Psoas muscle (tissue), 8 donors: Measurements from ENCODE around the gene FAM222B. TPM values are rescaled to one million over a fixed set of nuclear protein-coding genes. Genes with fewer than 3 reads are reported as not detected.

ENCODE experiments used
- ATAC-seq, 4 donors: fragments of 200-7000 bp; cut with Tn5 transposase; one replicate each; pipeline ENCODE4 v1.9.1; 2020; ENCODE audit warnings: moderate library complexity in 3 of 4, mild to moderate bottlenecking in 2 of 4
- DNase-seq, 2 donors: peaks; one replicate each; pipeline ENCODE4 v3.0.0-alpha.2; 2020
- H3K27ac ChIP-seq: fragments of 200-600 bp; one replicate; pipeline ENCODE4 v1.8.0; 2022
- H3K27me3 ChIP-seq, 3 donors: fragments of 200-600 bp in 1 of 3; one replicate each; pipeline versions ENCODE4 v1.6.1 to v1.8.0; 2013 to 2022; ENCODE audit warnings: low read length in 2 of 3, mild to moderate bottlenecking in 2 of 3, moderate library complexity in 1 of 3; ENCODE audit not compliant: insufficient read depth in 3 of 3
- H3K36me3 ChIP-seq, 2 donors: fragments of 200-600 bp in 1 of 2; one replicate each; pipeline versions ENCODE4 v1.6.1 to v1.8.0; 2013 to 2022; ENCODE audit warnings: low read depth in 1 of 2, mild to moderate bottlenecking in 1 of 2, moderate library complexity in 1 of 2; ENCODE audit not compliant: insufficient read depth in 1 of 2
- H3K4me1 ChIP-seq: fragments of 200-600 bp; one replicate; pipeline ENCODE4 v1.8.0; 2022
- H3K4me3 ChIP-seq: fragments of 200-600 bp; one replicate; pipeline ENCODE4 v1.8.0; 2022; ENCODE audit warnings: mild to moderate bottlenecking
- H3K9me3 ChIP-seq: fragments of 200-600 bp; one replicate; pipeline ENCODE4 v1.8.0; 2022
- CTCF ChIP-seq: fragments of 200-600 bp; IDR thresholded peaks from one replicate; pipeline ENCODE4 v1.8.0; 2022; ENCODE audit warnings: antibody characterized with exemption
- WGBS, 3 donors: extraction: QIAGEN DNeasy Blood & Tissue Kit; methylation state at CpG; one replicate each; pipeline versions ENCODE4 v1.1.6 to v1.1.7; 2013; 5-methylcytosine and 5-hydroxymethylcytosine counted together
- intact Hi-C, 2 donors: fragments of 100-400 bp; cut with DNase I; formaldehyde crosslinking; loops; one replicate each; pipeline versions ENCODE4 v1.11.0 to v1.14.2; 2022
- polyA plus RNA-seq, 3 donors: library from polyadenylated mRNA; stranded (reverse); fragments of 200-250 nt; gene quantifications; one replicate each; pipeline ENCODE4 v1.2.3, GENCODE V29; 2013
- total RNA-seq, 4 donors: library from RNA; stranded (reverse); fragmentation: NEBNext Ultra II Directional in 2 of 4; extraction: Animal tissue kit (Norgen Biotek cat#: 25700) in 2 of 4; gene quantifications; one replicate each; pipeline versions ENCODE4 v1.2.1 to v1.2.4, GENCODE V29; 2021 to 2023
- donor health status: healthy with polysubstance abuse.
- donor health status: DM: no; HTN: no; CAD: no; lungs with moderate emphysema.
- donor health status: Bipolar disorder and iron deficiency.
- donor health status: healthy.
- donor health status: DM: yes; HTN: yes; CAD: no.
- donor health status: DM: no; HTN: no; CAD: no.
- donor health status: DM: no; HTN: no; CAD: no.
- donor health status: DM: yes; HTN: yes; CAD: no.

Gene FAM222B
- total and polyA plus RNA-seq, 7 donors: 22.4 to 66.2 (median 32.2) TPM

- Histone ChIP-seq H3K9me3 (no peaks in the 10 kb centered on the region), H3K36me3 (peaks cover 0 to 14% of the 10 kb centered on the region in 2 donors), H3K27ac (peak within 1 kb of the TSS; percentile 98), H3K4me3 (peak within 1 kb of the TSS; percentile 80), H3K4me1 (peaks cover 17% of the 10 kb centered on the region), H3K27me3 (no peaks in the 10 kb centered on the region)
- DNase-seq (peak; percentile 95 to 97), ATAC-seq (peak; percentile 85 to 89 (median 88))
- intact Hi-C loops: loop anchor here (2.0 to 10.0 kb wide), 4 partner anchors 14 to 386 kb away; partner anchors contain the start of gene DHRS13 (in 1 of the 2)
- TF ChIP-seq CTCF: no peak
- WGBS, 3 donors: 0 to 1% (median 0%) methylated on average over 63 to 64 of the region's 64 CpGs
Measured at GRCh38 chr17:28728364-28729200, 114.0 kb downstream of the FAM222B start, which contains the start of gene NEK8. Gene NEK8, plus strand, starts transcription at chr17:28728788. Its CDS starts 26 bp downstream, at chr17:28728814.

- TF ChIP-seq CTCF: peak; percentile 99
- Histone ChIP-seq H3K27me3 (no peaks in the 10 kb centered on the region), H3K9me3 (no peaks in the 10 kb centered on the region), H3K27ac (peak overlapping the region; percentile 59), H3K4me3 (peak overlapping the region; percentile 80), H3K36me3 (peaks cover 0 to 32% of the 10 kb centered on the region in 2 donors), H3K4me1 (peaks cover 28% of the 10 kb centered on the region)
- WGBS, 3 donors: 0% methylated on average over 56 to 57 of the region's 57 CpGs
- intact Hi-C loops: loop anchor here (1.0 to 10.0 kb wide), 3 partner anchors 23 to 388 kb away; partner anchors contain the start of gene DHRS13 (in 1 of the 2)
- DNase-seq (peak; percentile 92 to 95), ATAC-seq (peak; percentile 70 to 79 (median 75))
Measured at GRCh38 chr17:28726627-28727491, 115.7 kb downstream of the FAM222B start.

- Histone ChIP-seq H3K9me3 (no peaks in the 10 kb centered on the region), H3K36me3 (peaks cover 0 to 38% of the 10 kb centered on the region in 2 donors), H3K27me3 (no peaks in the 10 kb centered on the region), H3K4me3 (peak within 1 kb of the TSS; percentile 80), H3K27ac (peak within 1 kb of the TSS; percentile 59), H3K4me1 (peaks cover 35% of the 10 kb centered on the region)
- 1% methylated on average over 16 to 49 of the region's 49 CpGs for WGBS, 3 donors
- TF ChIP-seq CTCF: no peak
- peak; percentile 69 to 79 for DNase-seq
- peak; percentile 8 to 33 (median 8) for ATAC-seq
- intact Hi-C loops: loop anchor here (1.0 to 10.0 kb wide), 3 partner anchors 24 to 389 kb away; partner anchors contain the start of gene DHRS13 (in 1 of the 2)
Measured at GRCh38 chr17:28726226-28726626, 116.4 kb downstream of the FAM222B start, which contains the start of gene TLCD1. Gene TLCD1, minus strand, starts transcription at chr17:28726233. Its CDS starts 136 bp downstream, at chr17:28726097.

GRCh38 chr17:28725660-28726225, 116.8 kb downstream of the FAM222B start:
- peak in 3 of 4 donors; percentile 3 to 7 (median 6) for ATAC-seq
- peaks cover 39% of the 10 kb centered on the region for H3K4me1 ChIP-seq
- intact Hi-C loops: loop anchor here (1.0 to 10.0 kb wide), 3 partner anchors 25 to 389 kb away; partner anchors contain the start of gene DHRS13 (in 1 of the 2)

More at GRCh38 chr17:28725660-28726225, 116.8 kb downstream of the FAM222B start:
- no peak overlapping the region for H3K27ac ChIP-seq
- no peaks in the 10 kb centered on the region for H3K9me3 ChIP-seq
- no peak for TF ChIP-seq CTCF
- DNase-seq: peak in 1 of 2 donors; percentile 75
- no peaks in the 10 kb centered on the region for H3K27me3 ChIP-seq
- H3K36me3 ChIP-seq: peaks cover 0 to 43% of the 10 kb centered on the region in 2 donors
- WGBS, 3 donors: 2 to 3% (median 2%) methylated on average over 32 to 45 of the region's 45 CpGs
- H3K4me3 ChIP-seq: peak overlapping the region; percentile 80
